BLaER1 (cell line): Measurements from ENCODE around the gene SNAI3.
A peak's percentile ranks its signal among the peaks of the same experiment; 100 is the strongest.

Source experiments
- H3K27ac ChIP-seq: shearing (Covaris generic); formaldehyde crosslinking; 2 replicates; pipeline ENCODE4 v1.8.1; 2022
- H3K27me3 ChIP-seq: shearing (Covaris generic); formaldehyde crosslinking; 2 replicates; pipeline ENCODE4 v1.8.1; 2022
- H3K36me3 ChIP-seq: shearing (Covaris generic); formaldehyde crosslinking; 2 replicates; pipeline ENCODE4 v1.8.1; 2022
- H3K4me1 ChIP-seq: shearing (Covaris generic); formaldehyde crosslinking; 2 replicates; pipeline ENCODE4 v1.8.1; 2022
- H3K4me2 ChIP-seq: shearing (Covaris generic); formaldehyde crosslinking; 2 replicates; pipeline ENCODE4 v1.8.1; 2022
- H3K4me3 ChIP-seq: shearing (Covaris generic); formaldehyde crosslinking; 2 replicates; pipeline ENCODE4 v1.8.1; 2022
- H3K9ac ChIP-seq: shearing (Covaris generic); formaldehyde crosslinking; 2 replicates; pipeline ENCODE4 v1.8.1; 2022
- H3K9me3 ChIP-seq: shearing (Covaris generic); formaldehyde crosslinking; 2 replicates; pipeline ENCODE4 v1.8.1; 2022
- H4K20me1 ChIP-seq: shearing (Covaris generic); formaldehyde crosslinking; 2 replicates; pipeline ENCODE4 v1.8.1; 2022
- Cebpa-rat ChIP-seq: shearing (Covaris generic); IDR thresholded peaks from 2 replicates; pipeline ENCODE4 v1.8.1; 2022

The SNAI3 gene

GRCh38 chr16:88659160-88659559 is 27.1 kb downstream of the SNAI3 start:
- no peak overlapping the region for H3K4me3 ChIP-seq
- H3K4me1 ChIP-seq = peaks cover 84% of the 10 kb centered on the region
- peaks cover 22% of the 10 kb centered on the region; the same call in 1 of the 2 replicates for H4K20me1 ChIP-seq
- no peak overlapping the region for H3K4me2 ChIP-seq
- H3K9ac ChIP-seq = no peak overlapping the region
- TF ChIP-seq Cebpa-rat = no peak
- H3K27me3 ChIP-seq = no peaks in the 10 kb centered on the region
- H3K9me3 ChIP-seq = no peaks in the 10 kb centered on the region
- no peak overlapping the region for H3K27ac ChIP-seq
- H3K36me3 ChIP-seq = peaks cover 24% of the 10 kb centered on the region

- TF ChIP-seq Cebpa-rat = no peak
- no peak overlapping the region for H3K27ac ChIP-seq
- no peaks in the 10 kb centered on the region for H3K27me3 ChIP-seq
- H3K9me3 ChIP-seq = no peaks in the 10 kb centered on the region
- no peak overlapping the region for H3K9ac ChIP-seq
- 0 out of 2 replicates have a peak overlapping the region, but pooled peaks have one; percentile 88 for H3K4me2 ChIP-seq
- peaks cover 84% of the 10 kb centered on the region for H3K4me1 ChIP-seq
- H3K36me3 ChIP-seq = peaks cover 29% of the 10 kb centered on the region
- H3K4me3 ChIP-seq = no peak overlapping the region
- peaks cover 17% of the 10 kb centered on the region; the same call in 1 of the 2 replicates for H4K20me1 ChIP-seq
Observed at GRCh38 chr16:88658714-88659113, 27.6 kb downstream of the SNAI3 start.

GRCh38 chr16:88657371-88657770 is 28.9 kb downstream of the SNAI3 start:
- H3K27ac ChIP-seq = peak overlapping the region; percentile 85
- peaks cover 42% of the 10 kb centered on the region for H3K36me3 ChIP-seq
- peaks cover 13% of the 10 kb centered on the region; the same call in 1 of the 2 replicates for H4K20me1 ChIP-seq
- H3K9me3 ChIP-seq = no peaks in the 10 kb centered on the region
- H3K4me2 ChIP-seq = peak overlapping the region; percentile 88
- no peak overlapping the region for H3K4me3 ChIP-seq
- peaks cover 96% of the 10 kb centered on the region for H3K4me1 ChIP-seq
- peak overlapping the region; percentile 66 for H3K9ac ChIP-seq
- TF ChIP-seq Cebpa-rat = no peak
- H3K27me3 ChIP-seq = no peaks in the 10 kb centered on the region

- peak overlapping the region; percentile 88 for H3K4me2 ChIP-seq
- H3K4me1 ChIP-seq = peaks cover 96% of the 10 kb centered on the region
- peaks cover 4% of the 10 kb centered on the region; the same call in 1 of the 2 replicates for H4K20me1 ChIP-seq
- H3K4me3 ChIP-seq = no peak overlapping the region
- no peak for TF ChIP-seq Cebpa-rat
- H3K27me3 ChIP-seq = no peaks in the 10 kb centered on the region
- H3K36me3 ChIP-seq = peaks cover 45% of the 10 kb centered on the region
- H3K9ac ChIP-seq = peak overlapping the region; percentile 66
- H3K27ac ChIP-seq = peak overlapping the region; percentile 85
- H3K9me3 ChIP-seq = no peaks in the 10 kb centered on the region
Observed at GRCh38 chr16:88656291-88656980, 29.9 kb downstream of the SNAI3 start.

- Histone ChIP-seq H3K27ac (peak overlapping the region; percentile 85), H3K4me3 (0 out of 2 replicates have a peak overlapping the region, but pooled peaks have one; percentile 5), H3K27me3 (no peaks in the 10 kb centered on the region), H4K20me1 (no peaks in the 10 kb centered on the region), H3K4me2 (peak overlapping the region; percentile 88), H3K36me3 (peaks cover 45% of the 10 kb centered on the region), H3K9me3 (no peaks in the 10 kb centered on the region), H3K9ac (peak overlapping the region; percentile 66), H3K4me1 (peaks cover 93% of the 10 kb centered on the region)
- no peak for TF ChIP-seq Cebpa-rat
Observed at GRCh38 chr16:88655733-88656281, 30.5 kb downstream of the SNAI3 start.

GRCh38 chr16:88655053-88655732 is 31.1 kb downstream of the SNAI3 start:
- Histone ChIP-seq H3K9me3 (no peaks in the 10 kb centered on the region), H3K4me3 (0 out of 2 replicates have a peak overlapping the region, but pooled peaks have one; percentile 5), H3K27me3 (no peaks in the 10 kb centered on the region), H3K36me3 (peaks cover 43% of the 10 kb centered on the region), H3K4me1 (peaks cover 87% of the 10 kb centered on the region), H3K27ac (peak overlapping the region; percentile 85; the same call in 1 of the 2 replicates), H4K20me1 (peaks cover 5% of the 10 kb centered on the region), H3K9ac (0 out of 2 replicates have a peak overlapping the region, but pooled peaks have one; percentile 14), H3K4me2 (peak overlapping the region; percentile 88)
- no peak for TF ChIP-seq Cebpa-rat

GRCh38 chr16:88654363-88655052 is 31.8 kb downstream of the SNAI3 start:
- peaks cover 39% of the 10 kb centered on the region for H3K36me3 ChIP-seq

GRCh38 chr16:88653596-88654362 is 32.5 kb downstream of the SNAI3 start:
- H3K4me3 ChIP-seq = no peak overlapping the region
- no peaks in the 10 kb centered on the region for H3K9me3 ChIP-seq
- H3K27me3 ChIP-seq = no peaks in the 10 kb centered on the region
- peak overlapping the region; percentile 100 for H3K4me2 ChIP-seq
- peaks cover 19% of the 10 kb centered on the region for H4K20me1 ChIP-seq
- peaks cover 41% of the 10 kb centered on the region for H3K36me3 ChIP-seq
- peaks cover 86% of the 10 kb centered on the region for H3K4me1 ChIP-seq
- no peak overlapping the region for H3K27ac ChIP-seq
- TF ChIP-seq Cebpa-rat = no peak
- H3K9ac ChIP-seq = no peak overlapping the region

More at GRCh38 chr16:88654363-88655052, 31.8 kb downstream of the SNAI3 start:
- H3K27me3 ChIP-seq = no peaks in the 10 kb centered on the region
- H3K27ac ChIP-seq = no peak overlapping the region
- peak overlapping the region; percentile 88 for H3K4me2 ChIP-seq
- 0 out of 2 replicates have a peak overlapping the region, but pooled peaks have one; percentile 14 for H3K9ac ChIP-seq
- H3K4me1 ChIP-seq = peaks cover 86% of the 10 kb centered on the region
- no peaks in the 10 kb centered on the region for H3K9me3 ChIP-seq
- no peak for TF ChIP-seq Cebpa-rat
- no peak overlapping the region for H3K4me3 ChIP-seq
- peaks cover 12% of the 10 kb centered on the region for H4K20me1 ChIP-seq

GRCh38 chr16:88653101-88653500 is 33.2 kb downstream of the SNAI3 start:
- Histone ChIP-seq H3K9me3 (no peaks in the 10 kb centered on the region), H3K27ac (peak overlapping the region; percentile 96), H3K4me2 (peak overlapping the region; percentile 100), H3K27me3 (no peaks in the 10 kb centered on the region), H4K20me1 (peaks cover 26% of the 10 kb centered on the region), H3K36me3 (peaks cover 41% of the 10 kb centered on the region), H3K4me1 (peaks cover 87% of the 10 kb centered on the region), H3K4me3 (no peak overlapping the region), H3K9ac (0 out of 2 replicates have a peak overlapping the region, but pooled peaks have one; percentile 29)
- no peak for TF ChIP-seq Cebpa-rat
